HG02938 (cell line): ENCODE data around the gene CHRM1.

ENCODE experiments used
- ATAC-seq: cut with Tn5 transposase; IDR thresholded peaks from one replicate; pipeline ENCODE4 v1.9.1; 2021; ENCODE audit warnings: mild to moderate bottlenecking, moderate library complexity; ENCODE audit not compliant: unreplicated experiment

CHRM1 gene

GRCh38 chr11:62925745-62926679 is 4.8 kb upstream of the CHRM1 start:
- no peak for ATAC-seq

- no peak for ATAC-seq
Observed at GRCh38 chr11:62925308-62925707, 4.1 kb upstream of the CHRM1 start.

- ATAC-seq, result no peak
Observed at GRCh38 chr11:62923601-62924411, 2.6 kb upstream of the CHRM1 start.

GRCh38 chr11:62922653-62923431 is 1.7 kb upstream of the CHRM1 start:
- no peak for ATAC-seq

GRCh38 chr11:62922189-62922589 is 1.0 kb upstream of the CHRM1 start:
- no peak for ATAC-seq

GRCh38 chr11:62921573-62922188 is 518 bp upstream of the CHRM1 start:
- ATAC-seq, result no peak

- no peak for ATAC-seq
Observed at GRCh38 chr11:62919898-62920640, 1.1 kb downstream of the CHRM1 start.

- ATAC-seq, result no peak
Observed at GRCh38 chr11:62919476-62919875, 1.7 kb downstream of the CHRM1 start.

- no peak for ATAC-seq
Observed at GRCh38 chr11:62918531-62918930, 2.6 kb downstream of the CHRM1 start.

- no peak for ATAC-seq
Observed at GRCh38 chr11:62917906-62918502, 3.2 kb downstream of the CHRM1 start.

- no peak for ATAC-seq
Observed at GRCh38 chr11:62914416-62914815, 6.7 kb downstream of the CHRM1 start.

- no peak for ATAC-seq
Observed at GRCh38 chr11:62912268-62912667, 8.9 kb downstream of the CHRM1 start.

GRCh38 chr11:62911137-62912130 is 9.7 kb downstream of the CHRM1 start:
- no peak for ATAC-seq

GRCh38 chr11:62910141-62910882 is 10.9 kb downstream of the CHRM1 start:
- no peak for ATAC-seq

- ATAC-seq, result no peak
Observed at GRCh38 chr11:62909107-62909894, 11.9 kb downstream of the CHRM1 start.

GRCh38 chr11:62908468-62909072 is 12.6 kb downstream of the CHRM1 start:
- ATAC-seq, result no peak
